ENCODE measurements around the gene OPA1. TPM values are rescaled to one million over a fixed set of nuclear protein-coding genes. Genes with fewer than 3 reads are reported as not detected.

The OPA1 gene
- total and polyA plus RNA-seq, 2 of the 8 experiments (the other 6 are each of a cell fraction or from before 2014, with no cell fraction given) = 20.3 to 109 TPM

- Histone ChIP-seq H3K79me1 (ENCODE audit: low read depth, low read length) (no peaks in the 10 kb centered on the region), H2BK12ac (ENCODE audit: low read depth, low read length) (no peak overlapping the region), H3K4me3 (ENCODE audit: extremely low read depth in 1 of 4, insufficient read depth in 2 of 4, low read depth in 3 of 4, low read length in 4 of 4) (no peak overlapping the region), H4K91ac (replicated peaks; ENCODE audit: insufficient read length, low read length) (no peak overlapping the region), H4K8ac (ENCODE audit: extremely low read depth, insufficient read depth, low read length) (no peak overlapping the region), H2BK5ac (ENCODE audit: low read depth, low read length) (no peak overlapping the region), H2AK5ac (ENCODE audit: low read depth, low read length) (no peak overlapping the region), H3K4ac (replicated peaks; ENCODE audit: insufficient read length, low read depth, low read length) (no peak overlapping the region), H2BK120ac (replicated peaks; ENCODE audit: low read depth, low read length) (no peak overlapping the region), H3K9ac (replicated peaks in 1 of 4; ENCODE audit: extremely low read depth in 1 of 4, low read depth in 3 of 4, low read length in 3 of 4) (no peak overlapping the region), H3K27ac (ENCODE audit: low read depth, low read length) (no peak overlapping the region), H3K56ac (replicated peaks; ENCODE audit: insufficient read length, low read depth, low read length) (no peak overlapping the region), H3K79me2 (ENCODE audit: control insufficient read depth in 1 of 2, insufficient read depth in 2 of 2, low read length in 2 of 2) (no peaks in the 10 kb centered on the region), H3K23ac (ENCODE audit: insufficient read length) (no peak overlapping the region), H3K27me3 (replicated peaks in 1 of 4; ENCODE audit: control insufficient read depth in 3 of 4, extremely low read depth in 1 of 4, insufficient read depth in 3 of 4, low read length in 3 of 4) (no peaks in the 10 kb centered on the region), H2AFZ (ENCODE audit: low read length) (no peak overlapping the region), H3K9me3 (ENCODE audit: insufficient read depth in 2 of 2, low read depth in 1 of 2, low read length in 1 of 2) (peaks cover 24 to 25% of the 10 kb centered on the region in 2 experiments), H3K14ac (ENCODE audit: insufficient read length) (no peak overlapping the region), H4K5ac (ENCODE audit: insufficient read length, low read depth, low read length) (no peak overlapping the region), H3K4me1 (replicated peaks in 1 of 4; ENCODE audit: control insufficient read depth in 3 of 4, insufficient read depth in 4 of 4, low read length in 3 of 4) (no peaks in the 10 kb centered on the region), H4K20me1 (replicated peaks in 1 of 2; ENCODE audit: control insufficient read depth in 1 of 2, insufficient read depth in 2 of 2, low read length in 2 of 2) (no peaks in the 10 kb centered on the region), H3K36me3 (ENCODE audit: control insufficient read depth in 2 of 4, insufficient read depth in 4 of 4, low read length in 3 of 4) (no peaks in the 10 kb centered on the region), H2BK20ac (ENCODE audit: low read length) (no peak overlapping the region), H3K18ac (ENCODE audit: extremely low read depth, low read length) (no peak overlapping the region), H2BK15ac (ENCODE audit: low read length) (no peak overlapping the region), H3K4me2 (ENCODE audit: insufficient read depth in 1 of 2, low read depth in 2 of 2, low read length in 2 of 2) (no peak overlapping the region), H3K23me2 (ENCODE audit: low read depth, low read length) (no peaks in the 10 kb centered on the region)
- 96% methylated on average over 7 of the region's 7 CpGs; no CpG with 5 or more reads in 1 of the 2 experiments for WGBS, 2 experiments (ENCODE audit: extremely low coverage in 1 of 2, insufficient coverage in 1 of 2, insufficient read length in 1 of 2, insufficient replicate concordance in 2 of 2, low coverage in 1 of 2, low lambda C conversion rate in 2 of 2, missing lambda C conversion rate in 1 of 2)
- ChIA-PET CTCF (ENCODE audit: partially characterized antibody) (no interaction called here), POLR2A (ENCODE audit: partially characterized antibody) (no interaction called here)
- FAIRE-seq = no peak
- DNase-seq (ENCODE audit: low read depth in 1 of 2, low spot score in 2 of 2) = no peak
- TF ChIP-seq CHD1 (IDR thresholded peaks at IDR 0.05; ENCODE audit: low read depth, low read length) (no peak), BACH1 (IDR thresholded peaks at IDR 0.05; ENCODE audit: low read length) (no peak), EGR1 (IDR thresholded peaks at IDR 0.05; ENCODE audit: borderline replicate concordance, low read depth, low read length) (no peak), TAF7 (optimal IDR thresholded peaks at IDR 0.05; ENCODE audit: borderline replicate concordance, low read depth, low read length) (no peak), SIRT6 (IDR thresholded peaks at IDR 0.05; ENCODE audit: low read length) (no peak), SP4 (IDR thresholded peaks at IDR 0.05; ENCODE audit: low read length) (no peak), EP300 (IDR thresholded peaks at IDR 0.05; ENCODE audit: borderline replicate concordance in 1 of 2, low read depth in 2 of 2, low read length in 2 of 2) (no peak), USF2 (IDR thresholded peaks at IDR 0.05; ENCODE audit: low read length) (no peak), TEAD4 (IDR thresholded peaks at IDR 0.05; ENCODE audit: low read depth, low read length) (no peak), ZNF274 (IDR thresholded peaks at IDR 0.05; ENCODE audit: borderline replicate concordance, extremely low read depth, low read length) (no peak), HDAC6 (IDR thresholded peaks at IDR 0.05; ENCODE audit: low read depth, low read length) (no peak)
- TF ChIP-seq, protein P1, sequence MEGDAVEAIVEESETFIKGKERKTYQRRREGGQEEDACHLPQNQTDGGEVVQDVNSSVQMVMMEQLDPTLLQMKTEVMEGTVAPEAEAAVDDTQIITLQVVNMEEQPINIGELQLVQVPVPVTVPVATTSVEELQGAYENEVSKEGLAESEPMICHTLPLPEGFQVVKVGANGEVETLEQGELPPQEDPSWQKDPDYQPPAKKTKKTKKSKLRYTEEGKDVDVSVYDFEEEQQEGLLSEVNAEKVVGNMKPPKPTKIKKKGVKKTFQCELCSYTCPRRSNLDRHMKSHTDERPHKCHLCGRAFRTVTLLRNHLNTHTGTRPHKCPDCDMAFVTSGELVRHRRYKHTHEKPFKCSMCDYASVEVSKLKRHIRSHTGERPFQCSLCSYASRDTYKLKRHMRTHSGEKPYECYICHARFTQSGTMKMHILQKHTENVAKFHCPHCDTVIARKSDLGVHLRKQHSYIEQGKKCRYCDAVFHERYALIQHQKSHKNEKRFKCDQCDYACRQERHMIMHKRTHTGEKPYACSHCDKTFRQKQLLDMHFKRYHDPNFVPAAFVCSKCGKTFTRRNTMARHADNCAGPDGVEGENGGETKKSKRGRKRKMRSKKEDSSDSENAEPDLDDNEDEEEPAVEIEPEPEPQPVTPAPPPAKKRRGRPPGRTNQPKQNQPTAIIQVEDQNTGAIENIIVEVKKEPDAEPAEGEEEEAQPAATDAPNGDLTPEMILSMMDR (IDR thresholded peaks at IDR 0.05; ENCODE audit: control extremely low read depth in 1 of 3, insufficient read depth in 1 of 3, low read depth in 1 of 3, low read length in 3 of 3) = no peak
Observed at GRCh38 chr3:193719735-193720134, 126.7 kb downstream of the OPA1 start.

Measured in H1 (cell line).